Brain microvascular endothelial cell (primary cell): Measurements from ENCODE around the gene FBN2.

Experiments used
- DNase-seq: peaks from one replicate; pipeline ENCODE4 v3.0.0-alpha.2; 2020
- H3K27ac ChIP-seq: fragments of 250-450 bp; sonication (Bioruptor Pico); 2 replicates; pipeline ENCODE4 v1.5.1; 2020; ENCODE audit warnings: mild to moderate bottlenecking, moderate library complexity
- H3K27me3 ChIP-seq: fragments of 250-450 bp; sonication (Bioruptor Pico); replicated peaks from 2 replicates; pipeline ENCODE4 v1.5.1; 2020; ENCODE audit warnings: mild to moderate bottlenecking
- H3K36me3 ChIP-seq: fragments of 250-450 bp; sonication (Bioruptor Pico); replicated peaks from 2 replicates; pipeline ENCODE4 v1.5.1; 2020; ENCODE audit warnings: mild to moderate bottlenecking
- H3K4me3 ChIP-seq: 2 replicates; pipeline ENCODE4 v1.5.1; 2011; ENCODE audit warnings: low read depth, mild to moderate bottlenecking, control low read depth, low read length, moderate library complexity
- CTCF ChIP-seq: IDR thresholded peaks from 2 replicates; pipeline ENCODE4 v1.5.1; 2011; ENCODE audit warnings: low read depth, mild to moderate bottlenecking, moderate library complexity, low read length, control low read depth, inconsistent platforms; ENCODE audit errors: missing control alignments
- in situ Hi-C: cut with HindIII; loops from 2 replicates; pipeline ENCODE4 v1.10.0; 2017; ENCODE audit warnings: low sequenced_read_pairs, low pct_ligation_motif_present

Gene FBN2

DNA sequence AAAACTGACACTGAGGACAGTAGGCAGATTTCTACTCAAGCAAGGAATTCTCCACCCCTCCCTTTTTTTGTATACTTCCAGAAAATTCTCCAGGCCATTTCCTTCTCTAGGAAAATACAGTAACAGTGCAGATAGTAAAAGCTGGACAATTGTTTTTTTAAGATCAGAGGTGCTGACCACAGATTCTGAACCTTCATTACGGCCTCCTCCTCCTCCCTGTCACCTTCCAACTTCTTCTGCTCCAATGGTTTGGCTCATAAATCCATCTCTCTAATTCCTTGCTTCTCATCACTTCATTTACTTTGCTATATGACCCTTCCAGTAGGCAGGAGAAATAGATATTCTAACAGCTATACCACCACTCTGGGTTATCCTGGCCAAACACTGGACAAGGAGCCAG lies 220.6 kb downstream of the FBN2 start:
- in situ Hi-C loops = no loop called here
- Histone ChIP-seq H3K27ac (no peak overlapping the region), H3K27me3 (no peaks in the 10 kb centered on the region), H3K4me3 (no peak overlapping the region), H3K36me3 (no peaks in the 10 kb centered on the region)
- no peak for TF ChIP-seq CTCF
- DNase-seq = no peak

GRCh38 chr5:128315671-128316070 lies 222.4 kb downstream of the FBN2 start:
- H3K27ac ChIP-seq = no peak overlapping the region
- in situ Hi-C loops = no loop called here
- no peak for DNase-seq

GRCh38 chr5:128305341-128305740 lies 232.7 kb downstream of the FBN2 start:
- Histone ChIP-seq H3K27ac (no peak overlapping the region), H3K4me3 (no peak overlapping the region), H3K27me3 (no peaks in the 10 kb centered on the region), H3K36me3 (peaks cover 14% of the 10 kb centered on the region)
- in situ Hi-C loops = no loop called here
- TF ChIP-seq CTCF = no peak
- no peak for DNase-seq

More at GRCh38 chr5:128315671-128316070, 222.4 kb downstream of the FBN2 start:
- Histone ChIP-seq H3K4me3 (no peak overlapping the region), H3K27me3 (no peaks in the 10 kb centered on the region), H3K36me3 (no peaks in the 10 kb centered on the region)
- no peak for TF ChIP-seq CTCF

DNA sequence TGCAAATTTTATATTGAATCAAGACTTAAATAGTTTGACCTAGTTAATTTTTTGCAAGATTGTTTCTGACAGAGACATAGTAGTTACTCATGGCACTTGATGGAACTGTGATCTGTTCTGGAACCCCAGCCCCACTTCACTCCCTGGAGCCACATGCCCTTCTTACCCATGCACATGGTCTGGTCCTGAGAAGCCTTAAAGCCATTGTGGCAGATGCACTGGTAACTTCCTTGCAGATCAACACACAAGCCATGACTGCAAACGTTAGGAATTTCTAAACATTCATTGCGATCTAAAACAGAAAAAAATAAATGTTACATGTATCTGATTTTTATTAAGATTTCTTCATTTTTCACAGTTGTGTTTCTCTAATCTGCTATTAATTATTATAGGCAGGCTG lies 233.3 kb downstream of the FBN2 start:
- H3K36me3 ChIP-seq = peaks cover 18% of the 10 kb centered on the region

GRCh38 chr5:128304088-128304487 lies 234.0 kb downstream of the FBN2 start:
- H3K27me3 ChIP-seq = no peaks in the 10 kb centered on the region
- H3K36me3 ChIP-seq = peaks cover 16% of the 10 kb centered on the region
- in situ Hi-C loops = no loop called here
- peak overlapping the region; percentile 39 for H3K27ac ChIP-seq
- no peak overlapping the region for H3K4me3 ChIP-seq
- TF ChIP-seq CTCF = no peak
- DNase-seq = peak; percentile 87

More for the DNA sequence above, 233.3 kb downstream of the FBN2 start:
- in situ Hi-C loops = no loop called here
- no peak for TF ChIP-seq CTCF
- Histone ChIP-seq H3K27ac (no peak overlapping the region), H3K4me3 (no peak overlapping the region), H3K27me3 (no peaks in the 10 kb centered on the region)
- DNase-seq = no peak

DNA sequence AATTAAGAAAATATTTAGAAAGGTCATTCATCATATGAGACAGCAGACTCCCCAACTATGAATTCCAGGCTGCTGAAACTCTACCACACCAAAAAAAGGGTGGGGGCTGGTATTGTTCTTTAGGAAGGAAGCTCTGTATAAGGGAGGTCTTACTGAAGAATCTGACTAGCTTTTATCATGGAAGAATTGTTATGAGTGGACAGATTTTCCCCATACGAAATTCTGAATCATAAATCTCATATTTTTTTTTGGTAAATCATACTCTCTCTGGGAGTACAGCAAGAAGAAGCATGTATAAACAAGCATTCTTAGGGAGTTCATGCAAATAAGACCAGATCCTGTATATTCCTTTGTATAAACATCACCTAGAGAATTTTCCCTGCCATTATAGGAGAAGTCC lies 234.5 kb downstream of the FBN2 start:
- in situ Hi-C loops = no loop called here
- Histone ChIP-seq H3K36me3 (peaks cover 13% of the 10 kb centered on the region), H3K27ac (peak overlapping the region; percentile 39)

More for the DNA sequence above, 234.5 kb downstream of the FBN2 start:
- Histone ChIP-seq H3K4me3 (no peak overlapping the region), H3K27me3 (no peaks in the 10 kb centered on the region)
- TF ChIP-seq CTCF = no peak
- DNase-seq = no peak
